ENCODE measurements around the gene BANP.
"Not testable (repeated sequence)": the region's sequence is repeated elsewhere in the genome, so short reads cannot be mapped to it uniquely, and the experiment has no call there.

BANP gene

GRCh38 chr16:87932475-87933139, 18.6 kb upstream of the BANP start:
- not testable (repeated sequence) for H3K4me1 ChIP-seq (ENCODE audit: control insufficient read depth, insufficient read depth, low read length); H3K27ac ChIP-seq (ENCODE audit: low read depth, low read length); H3K27me3 ChIP-seq (ENCODE audit: control insufficient read depth, insufficient read depth, low read length); H3K9ac ChIP-seq (ENCODE audit: low read length); H3K36me3 ChIP-seq (ENCODE audit: control insufficient read depth, insufficient read depth, low read length); H3K4me3 ChIP-seq (ENCODE audit: low read length)

GRCh38 chr16:87933140-87933495, 18.1 kb upstream of the BANP start:
- Histone ChIP-seq H3K4me3 (ENCODE audit: low read length) (no peak overlapping the region), H3K4me1 (ENCODE audit: control insufficient read depth, insufficient read depth, low read length) (no peaks in the 10 kb centered on the region), H3K27me3 (ENCODE audit: control insufficient read depth, insufficient read depth, low read length) (no peaks in the 10 kb centered on the region), H3K36me3 (ENCODE audit: control insufficient read depth, insufficient read depth, low read length) (no peaks in the 10 kb centered on the region), H3K9ac (ENCODE audit: low read length) (no peak overlapping the region), H3K27ac (ENCODE audit: low read depth, low read length) (no peak overlapping the region)

GRCh38 chr16:87934752-87935425, 16.3 kb upstream of the BANP start:
- not testable (repeated sequence) for H3K27me3 ChIP-seq (ENCODE audit: control insufficient read depth, insufficient read depth, low read length); H3K36me3 ChIP-seq (ENCODE audit: control insufficient read depth, insufficient read depth, low read length); H3K9ac ChIP-seq (ENCODE audit: low read length); H3K4me3 ChIP-seq (ENCODE audit: low read length); H3K27ac ChIP-seq (ENCODE audit: low read depth, low read length); H3K4me1 ChIP-seq (ENCODE audit: control insufficient read depth, insufficient read depth, low read length)

- H3K9ac ChIP-seq (ENCODE audit: low read length); H3K27me3 ChIP-seq (ENCODE audit: control insufficient read depth, insufficient read depth, low read length); H3K36me3 ChIP-seq (ENCODE audit: control insufficient read depth, insufficient read depth, low read length); H3K4me1 ChIP-seq (ENCODE audit: control insufficient read depth, insufficient read depth, low read length); H3K4me3 ChIP-seq (ENCODE audit: low read length); H3K27ac ChIP-seq (ENCODE audit: low read depth, low read length): not testable (repeated sequence)
Observed at GRCh38 chr16:87936016-87936374, 15.2 kb upstream of the BANP start.

GRCh38 chr16:87936375-87937230, 14.6 kb upstream of the BANP start, which contains the start of gene CA5A:
Gene CA5A, minus strand, starts transcription at chr16:87936529. Its CDS starts 79 bp downstream, at chr16:87936450.
- no peak within 1 kb of the TSS for H3K9ac ChIP-seq (ENCODE audit: low read length)
- H3K27ac ChIP-seq (ENCODE audit: low read depth, low read length), result no peak within 1 kb of the TSS

GRCh38 chr16:87937231-87937542, 14.0 kb upstream of the BANP start:
- not testable (repeated sequence) for H3K27ac ChIP-seq (ENCODE audit: low read depth, low read length); H3K4me1 ChIP-seq (ENCODE audit: control insufficient read depth, insufficient read depth, low read length); H3K27me3 ChIP-seq (ENCODE audit: control insufficient read depth, insufficient read depth, low read length); H3K4me3 ChIP-seq (ENCODE audit: low read length); H3K9ac ChIP-seq (ENCODE audit: low read length); H3K36me3 ChIP-seq (ENCODE audit: control insufficient read depth, insufficient read depth, low read length)

More at GRCh38 chr16:87936375-87937230, 14.6 kb upstream of the BANP start, which contains the start of gene CA5A:
- Histone ChIP-seq H3K36me3 (ENCODE audit: control insufficient read depth, insufficient read depth, low read length) (no peaks in the 10 kb centered on the region), H3K4me3 (ENCODE audit: low read length) (no peak within 1 kb of the TSS), H3K27me3 (ENCODE audit: control insufficient read depth, insufficient read depth, low read length) (no peaks in the 10 kb centered on the region), H3K4me1 (ENCODE audit: control insufficient read depth, insufficient read depth, low read length) (no peaks in the 10 kb centered on the region)

- H3K9ac ChIP-seq (ENCODE audit: low read length), result no peak overlapping the region
- H3K36me3 ChIP-seq (ENCODE audit: control insufficient read depth, insufficient read depth, low read length), result no peaks in the 10 kb centered on the region
- no peaks in the 10 kb centered on the region for H3K27me3 ChIP-seq (ENCODE audit: control insufficient read depth, insufficient read depth, low read length)
- H3K4me1 ChIP-seq (ENCODE audit: control insufficient read depth, insufficient read depth, low read length), result no peaks in the 10 kb centered on the region
- no peak overlapping the region for H3K4me3 ChIP-seq (ENCODE audit: low read length)
- no peak overlapping the region for H3K27ac ChIP-seq (ENCODE audit: low read depth, low read length)
Observed at GRCh38 chr16:87938412-87938949, 12.8 kb upstream of the BANP start.

GRCh38 chr16:87939562-87940423, 11.4 kb upstream of the BANP start:
- Histone ChIP-seq H3K27ac (ENCODE audit: low read depth, low read length) (no peak overlapping the region), H3K27me3 (ENCODE audit: control insufficient read depth, insufficient read depth, low read length) (no peaks in the 10 kb centered on the region), H3K4me3 (ENCODE audit: low read length) (no peak overlapping the region), H3K4me1 (ENCODE audit: control insufficient read depth, insufficient read depth, low read length) (no peaks in the 10 kb centered on the region), H3K36me3 (ENCODE audit: control insufficient read depth, insufficient read depth, low read length) (no peaks in the 10 kb centered on the region), H3K9ac (ENCODE audit: low read length) (no peak overlapping the region)

GRCh38 chr16:87942680-87943079, 8.6 kb upstream of the BANP start:
- Histone ChIP-seq H3K27ac (ENCODE audit: low read depth, low read length) (no peak overlapping the region), H3K36me3 (ENCODE audit: control insufficient read depth, insufficient read depth, low read length) (no peaks in the 10 kb centered on the region), H3K9ac (ENCODE audit: low read length) (no peak overlapping the region), H3K27me3 (ENCODE audit: control insufficient read depth, insufficient read depth, low read length) (no peaks in the 10 kb centered on the region), H3K4me1 (ENCODE audit: control insufficient read depth, insufficient read depth, low read length) (peaks cover 5% of the 10 kb centered on the region), H3K4me3 (ENCODE audit: low read length) (no peak overlapping the region)

GRCh38 chr16:87945351-87946042, 5.7 kb upstream of the BANP start:
- Histone ChIP-seq H3K4me3 (ENCODE audit: low read length) (peak overlapping the region; percentile 74), H3K9ac (ENCODE audit: low read length) (peak overlapping the region; percentile 40), H3K36me3 (ENCODE audit: control insufficient read depth, insufficient read depth, low read length) (no peaks in the 10 kb centered on the region), H3K27me3 (ENCODE audit: control insufficient read depth, insufficient read depth, low read length) (no peaks in the 10 kb centered on the region), H3K4me1 (ENCODE audit: control insufficient read depth, insufficient read depth, low read length) (peaks cover 5% of the 10 kb centered on the region), H3K27ac (ENCODE audit: low read depth, low read length) (peak overlapping the region; percentile 86)

- no peak overlapping the region for H3K4me3 ChIP-seq (ENCODE audit: low read length)
- H3K9ac ChIP-seq (ENCODE audit: low read length), result no peak overlapping the region
- peak overlapping the region; percentile 86 for H3K27ac ChIP-seq (ENCODE audit: low read depth, low read length)
- H3K27me3 ChIP-seq (ENCODE audit: control insufficient read depth, insufficient read depth, low read length), result no peaks in the 10 kb centered on the region
- peaks cover 5% of the 10 kb centered on the region for H3K4me1 ChIP-seq (ENCODE audit: control insufficient read depth, insufficient read depth, low read length)
- H3K36me3 ChIP-seq (ENCODE audit: control insufficient read depth, insufficient read depth, low read length), result no peaks in the 10 kb centered on the region
Observed at GRCh38 chr16:87946596-87947347, 4.5 kb upstream of the BANP start.

All from rectal smooth muscle tissue (tissue), 1 donor.